DND-41 (cell line): Measurements from ENCODE around the gene TRIP11.

Experiments used
- EZH2 ChIP-seq: IDR thresholded peaks from 3 replicates; pipeline ENCODE4 v1.6.1; 2012; ENCODE audit warnings: borderline replicate concordance, low read depth, mild to moderate bottlenecking, moderate library complexity, low read length, inconsistent platforms; ENCODE audit not compliant: severe bottlenecking
- TF ChIP-seq, protein P1 (sequence below): IDR thresholded peaks from 2 replicates; pipeline ENCODE4 v1.5.1; 2012; ENCODE audit warnings: borderline replicate concordance, low read length, moderate library complexity, mild to moderate bottlenecking; ENCODE audit not compliant: poor library complexity, severe bottlenecking; ENCODE audit errors: extremely low read depth

- TF ChIP-seq, protein P1, sequence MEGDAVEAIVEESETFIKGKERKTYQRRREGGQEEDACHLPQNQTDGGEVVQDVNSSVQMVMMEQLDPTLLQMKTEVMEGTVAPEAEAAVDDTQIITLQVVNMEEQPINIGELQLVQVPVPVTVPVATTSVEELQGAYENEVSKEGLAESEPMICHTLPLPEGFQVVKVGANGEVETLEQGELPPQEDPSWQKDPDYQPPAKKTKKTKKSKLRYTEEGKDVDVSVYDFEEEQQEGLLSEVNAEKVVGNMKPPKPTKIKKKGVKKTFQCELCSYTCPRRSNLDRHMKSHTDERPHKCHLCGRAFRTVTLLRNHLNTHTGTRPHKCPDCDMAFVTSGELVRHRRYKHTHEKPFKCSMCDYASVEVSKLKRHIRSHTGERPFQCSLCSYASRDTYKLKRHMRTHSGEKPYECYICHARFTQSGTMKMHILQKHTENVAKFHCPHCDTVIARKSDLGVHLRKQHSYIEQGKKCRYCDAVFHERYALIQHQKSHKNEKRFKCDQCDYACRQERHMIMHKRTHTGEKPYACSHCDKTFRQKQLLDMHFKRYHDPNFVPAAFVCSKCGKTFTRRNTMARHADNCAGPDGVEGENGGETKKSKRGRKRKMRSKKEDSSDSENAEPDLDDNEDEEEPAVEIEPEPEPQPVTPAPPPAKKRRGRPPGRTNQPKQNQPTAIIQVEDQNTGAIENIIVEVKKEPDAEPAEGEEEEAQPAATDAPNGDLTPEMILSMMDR: no peak
- TF ChIP-seq EZH2: no peak
Measured at GRCh38 chr14:91925727-91926121, 114.1 kb downstream of the TRIP11 start.
